Adrenal gland (tissue), 12 donors: ENCODE data around the gene SIGLEC12. TPM values are rescaled to one million over a fixed set of nuclear protein-coding genes. Genes with fewer than 3 reads are reported as not detected.

Experiments used
- DNase-seq, 7 donors: peaks; one replicate each; pipeline ENCODE4 v3.0.0-alpha.2; 2019 to 2020
- H3K27ac ChIP-seq, 5 donors: fragments of 200-600 bp; sonication (generic) in 4 of 5; 1 replicate in 3 of 5; 2 replicates in 2 of 5; pipeline versions ENCODE4 v1.5.1 to v1.8.0; 2016 to 2020; ENCODE audit warnings: mild to moderate bottlenecking in 1 of 5
- H3K27me3 ChIP-seq: fragments of 200-600 bp; 2 replicates; pipeline ENCODE4 v1.8.0; 2021
- H3K36me3 ChIP-seq, 2 donors: fragments of 200-600 bp; replicated peaks in 1 of 2; 1 replicate in 1 of 2; 2 replicates in 1 of 2; pipeline versions ENCODE4 v1.5.1 to v1.8.0; 2018 to 2022
- H3K4me1 ChIP-seq, 2 donors: fragments of 200-600 bp; replicated peaks in 1 of 2; 1 replicate in 1 of 2; 2 replicates in 1 of 2; pipeline versions ENCODE4 v1.5.1 to v1.8.0; 2018 to 2021
- H3K4me3 ChIP-seq, 4 donors: fragments of 200-600 bp; sonication (generic) in 3 of 4; one replicate each; pipeline ENCODE4 v1.5.1; 2016 to 2018
- H3K9me3 ChIP-seq, 3 donors: fragments of 200-600 bp; sonication (generic) in 1 of 3; replicated peaks in 1 of 3; 1 replicate in 2 of 3; 2 replicates in 1 of 3; pipeline versions ENCODE4 v1.5.1 to v1.8.0; 2016 to 2021
- POLR2A ChIP-seq, 2 donors: fragments of 450-650 bp; IDR thresholded peaks; one replicate each; pipeline ENCODE4 v1.6.1; 2017; ENCODE audit warnings: antibody characterized with exemption in 2 of 2, mild to moderate bottlenecking in 2 of 2, moderate library complexity in 1 of 2
- WGBS, 4 donors: extraction: QIAGEN DNeasy Blood & Tissue Kit in 2 of 4; methylation state at CpG; one replicate each; pipeline versions ENCODE4 v1.1.5 to v1.1.7; 2013 to 2017; 5-methylcytosine and 5-hydroxymethylcytosine counted together
- intact Hi-C, 2 donors: fragments of 100-400 bp; cut with DNase I; formaldehyde crosslinking; loops; one replicate each; pipeline versions ENCODE4 v1.14.1 to v1.15.0; 2022 to 2023
- polyA plus RNA-seq, 3 donors: library from polyadenylated mRNA; stranded (reverse); fragments of 200-250 nt in 2 of 3; fragments of 350-450 nt in 1 of 3; fragmentation: Illumina TruSeq in 1 of 3; extraction: RNeasy Lipid Tissue Mini Kit (QIAGEN cat#74804) in 1 of 3; gene quantifications; one replicate each; pipeline ENCODE4 v1.2.3, GENCODE V29; 2013 to 2014
- total RNA-seq, 9 donors: library from RNA; depleted of rRNA in 4 of 9; stranded (reverse); fragments of >200 nt in 4 of 9; fragments of 120-200 nt in 1 of 9; fragmentation: NEBNext Ultra II Directional in 1 of 9; extraction: Animal tissue kit (Norgen Biotek cat#: 25700) in 1 of 9; gene quantifications; one replicate each; pipeline versions ENCODE4 v1.1.0 to v1.2.4, GENCODE V29; 2013 to 2023
- TF ChIP-seq, protein P1 (sequence below), 6 experiments: fragments of 450-650 bp in 4 of 6; fragments of 200-600 bp in 2 of 6; sonication (generic) in 1 of 6; IDR thresholded peaks; 1 replicate in 5 of 6; 2 replicates in 1 of 6; pipeline versions ENCODE4 v1.5.1 to v1.8.0; 2016 to 2021; ENCODE audit warnings: antibody characterized with exemption in 6 of 6, mild to moderate bottlenecking in 2 of 6, moderate library complexity in 1 of 6
- donor health status: healthy with polysubstance abuse.
- donor health status: Bipolar disorder and iron deficiency.
- donor health status: DM: yes; HTN: yes; CAD: no.
- donor health status: DM: no; HTN: no; CAD: no.
- donor health status: DM: no; HTN: no; CAD: no.
- donor health status: DM: yes; HTN: yes; CAD: no.

The SIGLEC12 gene
- total and polyA plus RNA-seq, 12 donors: 0.30 to 3.1 (median 0.82) TPM; not detected in 2

DNA sequence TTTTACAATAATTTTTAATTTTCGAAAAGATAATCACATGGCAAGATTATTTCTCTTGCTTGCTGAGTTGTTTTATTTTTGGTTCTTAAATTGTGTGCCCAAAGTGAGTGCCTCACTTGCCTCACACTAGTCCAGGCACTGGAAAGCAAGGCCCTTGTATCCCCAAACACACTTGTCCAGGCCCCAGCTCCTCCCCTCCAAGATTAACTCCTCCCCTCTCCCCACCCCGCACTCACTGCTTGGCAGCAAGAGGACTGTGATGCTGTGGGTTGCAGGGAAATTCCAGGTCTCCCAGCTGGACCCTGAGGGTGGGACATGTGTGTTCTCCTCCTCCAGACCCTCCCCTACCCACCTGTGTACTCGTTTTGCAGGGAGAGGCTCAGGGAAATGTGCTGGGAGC lies 3.9 kb downstream of the SIGLEC12 start:
- Histone ChIP-seq H3K9me3 (no peaks in the 10 kb centered on the region), H3K27me3 (no peaks in the 10 kb centered on the region), H3K36me3 (no peaks in the 10 kb centered on the region), H3K27ac (no peak overlapping the region), H3K4me1 (no peaks in the 10 kb centered on the region), H3K4me3 (no peak overlapping the region)
- intact Hi-C loops: no loop called here
- no peak for TF ChIP-seq POLR2A (IDR thresholded peaks at IDR 0.05)
- TF ChIP-seq, protein P1, sequence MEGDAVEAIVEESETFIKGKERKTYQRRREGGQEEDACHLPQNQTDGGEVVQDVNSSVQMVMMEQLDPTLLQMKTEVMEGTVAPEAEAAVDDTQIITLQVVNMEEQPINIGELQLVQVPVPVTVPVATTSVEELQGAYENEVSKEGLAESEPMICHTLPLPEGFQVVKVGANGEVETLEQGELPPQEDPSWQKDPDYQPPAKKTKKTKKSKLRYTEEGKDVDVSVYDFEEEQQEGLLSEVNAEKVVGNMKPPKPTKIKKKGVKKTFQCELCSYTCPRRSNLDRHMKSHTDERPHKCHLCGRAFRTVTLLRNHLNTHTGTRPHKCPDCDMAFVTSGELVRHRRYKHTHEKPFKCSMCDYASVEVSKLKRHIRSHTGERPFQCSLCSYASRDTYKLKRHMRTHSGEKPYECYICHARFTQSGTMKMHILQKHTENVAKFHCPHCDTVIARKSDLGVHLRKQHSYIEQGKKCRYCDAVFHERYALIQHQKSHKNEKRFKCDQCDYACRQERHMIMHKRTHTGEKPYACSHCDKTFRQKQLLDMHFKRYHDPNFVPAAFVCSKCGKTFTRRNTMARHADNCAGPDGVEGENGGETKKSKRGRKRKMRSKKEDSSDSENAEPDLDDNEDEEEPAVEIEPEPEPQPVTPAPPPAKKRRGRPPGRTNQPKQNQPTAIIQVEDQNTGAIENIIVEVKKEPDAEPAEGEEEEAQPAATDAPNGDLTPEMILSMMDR (IDR thresholded peaks at IDR 0.05): no peak
- DNase-seq: no peak
- WGBS, 4 donors: 31 to 49% (median 42%) methylated on average over 3 of the region's 3 CpGs

DNA sequence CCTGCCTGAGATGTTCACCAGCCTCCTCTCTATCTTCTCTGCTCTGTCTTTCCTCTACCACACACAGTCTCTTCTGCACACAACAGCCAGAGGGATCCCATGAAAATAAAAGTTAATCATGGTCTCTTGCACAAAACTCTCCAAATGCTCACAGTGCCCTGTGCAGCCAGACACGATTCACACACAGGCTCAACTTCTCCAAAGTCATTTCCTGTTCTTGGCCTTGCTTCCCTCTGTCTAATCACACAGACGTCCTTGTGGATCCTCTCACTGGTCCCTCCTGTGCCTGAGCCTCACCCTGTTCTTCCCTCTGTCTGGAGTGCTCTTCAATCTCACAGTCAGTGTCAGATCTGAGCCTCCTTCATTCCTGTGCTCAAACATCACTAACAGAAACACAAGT lies 7.8 kb downstream of the SIGLEC12 start:
- WGBS, 4 donors: 6 to 15% (median 13%) methylated on average over 2 of the region's 2 CpGs
- no peaks in the 10 kb centered on the region for H3K36me3 ChIP-seq
- no peak for DNase-seq
- H3K4me1 ChIP-seq: no peaks in the 10 kb centered on the region
- no peaks in the 10 kb centered on the region for H3K9me3 ChIP-seq
- no peak for TF ChIP-seq POLR2A (IDR thresholded peaks at IDR 0.05)
- TF ChIP-seq, protein P1 (IDR thresholded peaks at IDR 0.05): no peak
- H3K4me3 ChIP-seq: no peak overlapping the region
- H3K27me3 ChIP-seq: no peaks in the 10 kb centered on the region
- H3K27ac ChIP-seq: no peak overlapping the region
- intact Hi-C loops: no loop called here

DNA sequence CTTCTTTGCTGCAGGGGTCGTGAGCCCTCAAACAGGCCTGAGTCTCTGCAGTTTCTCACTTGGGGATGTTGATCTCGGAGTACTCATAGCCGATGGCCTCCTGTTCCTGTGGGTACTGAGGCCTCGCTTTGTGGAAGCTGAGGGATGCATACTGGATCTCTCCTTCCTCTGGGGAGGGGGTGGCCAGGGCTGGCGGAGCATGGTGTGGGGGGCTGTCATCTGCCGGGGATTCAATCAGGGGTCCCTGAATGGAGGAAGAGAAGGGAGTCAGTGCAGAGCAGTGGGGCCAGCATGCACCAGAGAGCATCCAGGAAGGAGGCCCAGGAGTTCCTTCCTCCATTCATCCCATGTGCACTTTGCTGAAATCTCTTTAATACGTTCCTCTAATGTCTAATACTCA lies 10.0 kb downstream of the SIGLEC12 start:
- no peak for TF ChIP-seq POLR2A (IDR thresholded peaks at IDR 0.05)
- TF ChIP-seq, protein P1 (IDR thresholded peaks at IDR 0.05): no peak
- 45 to 73% (median 66%) methylated on average over 5 to 7 of the region's 7 CpGs for WGBS, 4 donors
- H3K4me1 ChIP-seq: no peaks in the 10 kb centered on the region
- no peak for DNase-seq
- H3K4me3 ChIP-seq: no peak overlapping the region
- H3K27me3 ChIP-seq: no peaks in the 10 kb centered on the region
- no peaks in the 10 kb centered on the region for H3K9me3 ChIP-seq
- intact Hi-C loops: no loop called here
- H3K27ac ChIP-seq: no peak overlapping the region
- no peaks in the 10 kb centered on the region for H3K36me3 ChIP-seq

GRCh38 chr19:51490676-51491075 lies 10.9 kb downstream of the SIGLEC12 start:
- WGBS, 4 donors: 25 to 49% (median 44%) methylated on average over 13 to 14 of the region's 14 CpGs
- H3K27me3 ChIP-seq: no peaks in the 10 kb centered on the region
- no peak overlapping the region for H3K4me3 ChIP-seq
- TF ChIP-seq, protein P1 (IDR thresholded peaks at IDR 0.05): no peak
- TF ChIP-seq POLR2A (IDR thresholded peaks at IDR 0.05): no peak
- no peaks in the 10 kb centered on the region for H3K36me3 ChIP-seq
- intact Hi-C loops: no loop called here
- DNase-seq: no peak
- no peaks in the 10 kb centered on the region for H3K9me3 ChIP-seq
- no peaks in the 10 kb centered on the region for H3K4me1 ChIP-seq
- H3K27ac ChIP-seq: no peak overlapping the region
